Islet precursor cell (in vitro differentiated cells): ENCODE results near the gene ALKBH7.
"Not testable (repeated sequence)": the region's sequence is repeated elsewhere in the genome, so short reads cannot be mapped to it uniquely, and the experiment has no call there.

Source experiments
- DNase-seq: peaks from one replicate; pipeline ENCODE4 v3.0.0-alpha.2; 2018

Gene ALKBH7

DNA sequence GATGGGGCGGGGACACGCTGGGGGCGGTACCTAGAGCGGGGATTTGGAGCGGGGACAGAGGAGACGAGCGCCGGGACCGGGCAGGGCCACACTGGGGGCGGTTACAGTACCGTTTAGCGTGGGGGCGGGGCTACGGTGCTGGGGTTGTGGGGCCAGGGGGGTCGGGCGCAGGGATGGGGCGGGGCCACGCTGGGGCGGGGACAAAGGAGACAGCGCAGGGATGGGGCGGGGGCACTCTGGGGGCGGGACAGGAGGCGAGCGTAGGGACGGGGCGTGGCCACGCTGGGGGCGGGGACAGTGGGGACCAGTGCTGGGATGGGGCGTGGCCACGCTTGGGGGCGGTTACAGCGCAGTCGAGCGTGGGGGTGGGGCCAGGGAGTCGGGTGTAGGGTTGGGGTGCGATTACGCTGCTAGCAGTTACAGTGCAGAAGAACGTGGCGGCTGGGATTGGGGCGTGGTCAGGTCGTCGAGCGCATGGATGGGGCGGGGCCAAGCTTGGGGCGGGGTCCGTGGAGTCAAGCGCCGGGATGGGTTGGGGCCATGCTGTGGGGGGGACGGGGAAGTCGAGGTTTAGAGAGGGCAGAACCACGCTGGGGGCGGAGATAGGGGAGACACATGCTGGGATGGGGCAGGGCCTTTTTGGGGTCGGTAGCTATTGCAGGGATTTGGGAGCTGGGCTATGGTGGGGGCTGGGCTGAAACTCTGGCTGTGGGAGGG is 660 bp downstream of the ALKBH7 start:
- DNase-seq = peak; percentile 99

DNA sequence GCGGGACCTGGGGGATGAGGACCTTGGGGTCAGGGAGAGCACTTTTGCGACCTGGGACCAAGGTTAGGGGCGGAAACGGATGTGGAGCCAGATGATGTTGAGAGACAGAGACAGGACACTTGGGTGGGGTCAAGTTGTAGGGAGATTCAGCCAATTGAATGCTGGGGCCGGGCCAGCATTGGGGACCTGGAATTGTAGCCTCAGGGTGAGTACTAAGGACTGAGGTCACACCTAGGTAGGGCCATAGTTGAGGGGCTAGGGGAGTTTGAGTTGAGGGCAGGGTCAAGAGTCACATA is 1.2 kb downstream of the ALKBH7 start:
- DNase-seq = no peak

DNA sequence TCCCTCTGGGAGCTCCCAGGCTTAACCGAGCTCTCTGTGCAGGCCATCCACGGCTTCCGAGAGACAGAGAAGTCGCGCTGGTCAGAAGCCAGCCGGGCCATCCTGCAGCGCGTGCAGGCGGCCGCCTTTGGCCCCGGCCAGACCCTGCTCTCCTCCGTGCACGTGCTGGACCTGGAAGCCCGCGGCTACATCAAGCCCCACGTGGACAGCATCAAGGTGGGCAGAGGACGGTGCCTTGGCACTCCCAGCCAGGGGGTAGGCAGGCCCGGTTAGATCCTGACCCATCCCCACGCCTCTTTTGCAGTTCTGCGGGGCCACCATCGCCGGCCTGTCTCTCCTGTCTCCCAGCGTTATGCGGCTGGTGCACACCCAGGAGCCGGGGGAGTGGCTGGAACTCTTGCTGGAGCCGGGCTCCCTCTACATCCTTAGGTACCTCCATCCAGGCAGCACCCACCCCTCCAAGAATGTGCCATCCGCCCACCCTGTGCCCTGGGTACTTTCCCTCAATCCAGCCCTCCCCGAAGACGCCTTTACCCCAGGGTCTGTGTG is 1.6 kb downstream of the ALKBH7 start:
- DNase-seq = no peak

DNA sequence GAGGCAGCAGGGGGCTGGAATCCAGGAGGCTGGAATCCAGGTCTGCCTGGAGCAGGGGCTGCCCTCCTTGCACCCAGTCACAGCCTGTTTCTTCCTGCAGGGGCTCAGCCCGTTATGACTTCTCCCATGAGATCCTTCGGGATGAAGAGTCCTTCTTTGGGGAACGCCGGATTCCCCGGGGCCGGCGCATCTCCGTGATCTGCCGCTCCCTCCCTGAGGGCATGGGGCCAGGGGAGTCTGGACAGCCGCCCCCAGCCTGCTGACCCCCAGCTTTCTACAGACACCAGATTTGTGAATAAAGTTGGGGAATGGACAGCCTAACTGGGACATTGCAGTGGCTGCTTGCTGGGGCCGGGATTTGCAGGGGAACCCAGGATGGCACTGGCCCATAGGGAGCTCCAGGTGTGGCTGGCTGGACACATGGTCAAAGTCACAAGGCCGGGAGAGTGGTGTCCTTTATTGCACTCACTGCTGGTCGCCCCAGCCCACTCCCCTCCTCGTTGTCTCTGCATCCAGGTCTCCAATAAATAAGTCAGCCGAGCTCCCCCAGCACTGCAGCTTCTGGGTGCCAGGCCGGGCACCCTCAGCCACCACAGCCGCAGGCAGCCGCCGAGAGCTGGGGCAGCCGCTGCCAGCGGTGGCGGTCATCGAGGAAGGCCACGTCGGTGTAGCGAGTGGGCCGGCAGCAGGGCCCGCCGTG is 2.3 kb downstream of the ALKBH7 start:
- no peak for DNase-seq

DNA sequence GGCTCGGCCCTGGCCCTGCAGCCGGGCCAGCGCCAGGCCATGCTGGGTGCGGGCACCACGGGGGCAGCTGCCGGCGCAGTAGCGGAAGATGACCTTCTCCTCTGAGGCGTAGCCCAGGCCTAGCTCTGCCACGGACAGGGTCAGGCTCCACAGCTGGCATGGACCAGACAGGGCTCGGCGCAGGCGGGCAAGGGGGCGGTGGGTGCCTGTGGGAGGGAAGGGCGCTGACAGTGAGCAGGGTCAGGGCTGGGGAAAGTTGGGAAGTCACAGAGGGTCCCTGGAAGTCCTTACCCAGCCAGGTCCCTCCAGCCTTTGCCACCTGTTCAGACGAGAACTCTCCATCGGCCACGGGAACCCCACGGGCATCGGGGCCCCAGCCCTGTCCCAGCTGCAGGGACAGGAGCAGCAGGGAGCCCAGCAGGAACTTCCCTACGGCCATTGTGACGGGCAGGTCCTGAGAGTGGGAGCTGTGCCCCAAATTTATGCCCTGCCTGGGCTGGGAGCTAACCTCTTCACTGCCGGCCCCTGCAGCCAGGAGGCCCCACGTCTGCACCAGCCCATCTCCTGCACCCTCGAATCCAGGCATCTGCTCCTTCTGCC is 2.9 kb downstream of the ALKBH7 start, which contains the start of gene PSPN:
TSS of gene PSPN (minus strand) at position 523 of the 600 bp plus-strand sequence. CDS start at position 439, 84 bp downstream.
- no peak for DNase-seq

DNA sequence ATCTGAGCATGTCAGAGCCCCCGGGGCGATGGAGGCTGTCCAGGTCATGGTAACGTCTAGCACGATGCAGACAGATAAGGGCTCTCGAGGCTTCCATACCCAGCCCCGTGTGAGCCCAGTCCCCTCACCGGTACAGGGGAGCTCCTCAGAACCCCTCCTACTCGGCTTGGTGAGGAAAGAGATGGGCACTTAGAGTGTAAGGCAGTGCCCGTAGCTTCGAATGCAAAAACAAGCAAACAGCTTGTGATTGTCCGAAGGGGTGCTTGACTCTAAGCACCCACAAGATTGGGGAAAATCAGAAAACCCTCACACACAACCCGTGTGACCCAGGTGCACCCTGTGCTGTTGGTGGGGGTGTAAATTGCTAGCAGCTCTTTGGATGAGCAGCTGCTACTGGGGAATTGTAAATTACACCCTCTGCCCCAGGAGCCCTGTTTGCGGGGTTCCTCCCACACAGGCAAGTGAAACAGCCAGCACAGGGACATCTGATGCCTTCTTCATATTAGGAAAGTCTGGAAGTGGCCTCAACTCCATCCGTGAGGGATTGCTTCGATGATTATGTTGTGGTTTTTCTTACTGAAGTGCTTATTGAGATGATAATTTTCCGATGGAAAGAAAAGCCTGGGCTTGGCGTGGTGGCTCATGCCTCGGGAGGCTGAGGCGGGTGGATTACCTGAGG is 4.1 kb downstream of the ALKBH7 start:
- DNase-seq = no peak

DNA sequence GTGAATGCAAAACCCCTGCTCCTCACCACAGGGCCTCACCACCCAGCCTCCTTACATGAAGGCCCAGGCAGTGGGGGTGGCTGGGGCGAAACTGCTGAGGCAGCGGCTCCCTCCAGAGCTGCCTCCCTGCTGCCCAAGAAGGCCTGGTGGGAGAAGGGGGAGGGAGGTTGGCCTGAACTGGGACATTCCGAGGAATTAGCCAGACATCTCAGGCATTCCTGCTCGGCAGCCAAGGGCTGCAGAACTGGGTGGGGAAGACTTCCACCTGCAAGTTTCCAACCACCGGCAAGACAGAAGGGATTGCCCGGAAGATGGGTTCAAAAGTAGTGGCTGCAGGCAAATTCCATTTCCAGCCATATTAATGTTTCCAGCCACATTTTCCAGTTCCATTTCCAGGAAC is 5.4 kb downstream of the ALKBH7 start:
- DNase-seq = peak; percentile 96

DNA sequence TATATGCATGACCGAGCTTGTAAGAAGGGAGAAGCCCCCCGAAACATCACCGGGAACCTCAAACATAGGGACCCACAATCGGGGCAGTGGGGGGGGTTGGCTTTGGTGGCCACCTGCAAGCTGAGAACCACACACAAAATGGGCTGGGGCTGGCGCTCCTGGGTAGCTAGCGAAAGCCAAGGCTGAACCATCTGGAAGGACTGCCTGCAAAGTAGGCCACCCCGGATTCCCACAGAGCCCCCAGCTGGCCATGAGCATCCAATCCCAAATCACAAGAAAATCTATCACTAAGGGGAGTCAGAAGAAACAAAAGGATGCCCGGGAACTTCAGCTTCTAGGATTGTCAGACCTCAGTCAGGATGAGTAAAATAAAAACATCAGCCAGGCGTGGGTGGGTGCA is 5.9 kb downstream of the ALKBH7 start:
- DNase-seq = no peak

DNA sequence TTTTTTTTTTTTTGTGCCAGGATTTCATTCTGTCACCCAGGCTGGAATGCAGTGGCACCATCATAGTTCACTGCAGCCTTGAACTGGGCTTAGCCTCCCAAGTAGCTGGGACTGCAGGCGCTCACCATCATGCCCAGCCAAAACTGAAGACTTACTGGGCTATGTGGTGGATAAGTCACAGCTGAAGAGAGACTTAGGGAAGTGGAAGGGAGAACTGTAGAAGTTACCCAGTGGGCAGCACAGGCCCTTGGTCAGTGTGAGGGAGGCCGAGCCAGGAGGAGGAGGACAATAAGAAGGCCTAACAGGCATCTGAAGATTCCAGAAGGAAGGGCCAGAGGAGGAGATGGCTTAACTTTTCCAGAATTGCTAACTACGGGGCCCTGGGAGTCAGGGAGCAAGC is 7.2 kb downstream of the ALKBH7 start:
- no peak for DNase-seq

DNA sequence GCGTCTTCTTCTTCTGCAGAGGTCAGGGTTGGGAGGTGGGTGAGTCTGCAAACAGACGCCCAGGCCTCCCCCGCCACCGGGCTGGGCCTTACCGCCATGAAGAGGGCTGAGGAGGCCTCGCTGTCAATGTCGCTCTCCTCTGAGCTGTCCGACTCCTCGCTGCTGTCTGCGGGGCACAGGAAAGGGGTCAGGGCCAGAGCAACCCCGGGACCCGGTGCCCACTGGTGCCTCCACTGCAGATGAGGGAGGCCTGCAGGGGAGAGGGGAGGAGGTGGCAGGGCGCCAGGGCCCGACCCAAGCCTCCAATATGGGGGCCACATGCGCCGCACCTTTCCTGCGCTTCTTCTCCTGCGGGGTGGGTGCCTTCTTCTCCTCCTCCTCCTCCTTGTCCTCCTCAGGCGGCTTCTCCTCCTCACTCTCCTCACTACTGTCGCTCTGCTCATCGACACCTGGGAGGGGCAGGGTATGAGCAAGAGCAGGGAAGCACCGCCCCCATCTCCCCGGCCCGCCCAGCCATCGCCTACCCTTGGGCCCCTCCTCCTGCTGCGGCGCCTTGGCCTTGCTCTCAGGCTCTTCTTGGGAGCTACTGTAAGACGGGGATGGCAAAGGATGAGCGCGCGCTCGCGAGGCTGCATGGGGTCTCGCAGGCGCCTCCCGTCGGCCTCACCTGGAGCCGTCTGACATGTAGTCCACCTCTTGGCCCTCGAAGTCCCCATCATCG is 8.6 kb downstream of the ALKBH7 start:
- DNase-seq = no peak

DNA sequence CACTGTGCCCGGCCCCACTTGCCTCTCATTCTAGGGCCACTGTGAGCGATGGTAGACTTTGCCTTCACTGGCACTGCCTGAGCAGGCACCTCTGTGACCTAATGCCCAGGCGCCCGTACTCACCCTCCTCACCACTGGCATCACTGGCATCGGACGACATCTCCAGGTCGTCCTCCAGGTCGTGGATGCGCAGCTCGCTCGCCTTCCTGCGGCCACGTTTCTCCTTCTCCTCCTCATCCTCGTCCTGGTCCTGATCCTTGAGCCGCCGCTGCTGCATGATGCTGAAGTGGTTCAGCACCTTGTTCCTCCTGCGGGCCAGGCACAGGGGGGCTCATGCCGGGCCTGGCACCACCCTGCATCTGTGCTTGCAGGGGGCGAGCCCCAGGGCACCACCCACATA is 10.6 kb downstream of the ALKBH7 start:
- DNase-seq = no peak

DNA sequence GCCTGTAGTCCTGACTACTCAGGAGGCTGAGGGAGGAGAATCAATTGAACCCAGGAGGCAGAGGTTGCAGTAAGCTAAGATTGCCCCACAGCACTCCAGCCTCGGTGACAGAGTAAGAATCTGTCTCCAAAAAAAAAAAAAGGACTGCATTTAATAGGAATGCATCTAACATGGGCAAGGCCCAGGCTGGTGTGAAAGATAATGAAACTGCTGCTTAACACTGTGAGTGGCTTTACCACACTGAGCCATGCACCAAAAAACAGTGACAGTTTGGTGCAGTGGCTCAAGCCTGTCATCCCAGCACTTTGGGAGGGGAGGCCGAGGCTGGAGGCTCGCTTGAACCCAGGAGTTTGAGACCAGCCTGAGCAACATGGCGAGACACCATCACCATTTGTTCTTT is 11.8 kb downstream of the ALKBH7 start:
- DNase-seq = no peak

DNA sequence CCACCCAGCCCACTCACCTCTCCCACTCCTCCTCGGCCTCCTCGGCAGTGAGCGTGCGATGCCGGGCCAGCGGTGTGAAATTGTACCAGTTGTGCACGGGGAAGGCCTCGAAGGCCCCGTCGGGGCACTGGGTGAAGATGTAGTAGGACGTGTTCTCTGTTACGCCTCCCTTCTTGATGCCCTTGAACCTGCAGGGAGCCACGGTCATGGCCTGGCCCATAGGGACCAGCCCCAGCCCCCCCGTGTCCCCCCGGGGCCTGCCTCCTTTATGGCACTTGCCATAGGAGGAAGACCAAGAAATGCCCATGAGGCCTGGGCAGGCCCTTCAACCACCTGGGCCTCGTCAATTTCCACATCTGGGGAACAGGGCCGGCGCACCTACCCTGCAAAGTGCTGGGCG is 14.8 kb downstream of the ALKBH7 start:
- DNase-seq = no peak

DNA sequence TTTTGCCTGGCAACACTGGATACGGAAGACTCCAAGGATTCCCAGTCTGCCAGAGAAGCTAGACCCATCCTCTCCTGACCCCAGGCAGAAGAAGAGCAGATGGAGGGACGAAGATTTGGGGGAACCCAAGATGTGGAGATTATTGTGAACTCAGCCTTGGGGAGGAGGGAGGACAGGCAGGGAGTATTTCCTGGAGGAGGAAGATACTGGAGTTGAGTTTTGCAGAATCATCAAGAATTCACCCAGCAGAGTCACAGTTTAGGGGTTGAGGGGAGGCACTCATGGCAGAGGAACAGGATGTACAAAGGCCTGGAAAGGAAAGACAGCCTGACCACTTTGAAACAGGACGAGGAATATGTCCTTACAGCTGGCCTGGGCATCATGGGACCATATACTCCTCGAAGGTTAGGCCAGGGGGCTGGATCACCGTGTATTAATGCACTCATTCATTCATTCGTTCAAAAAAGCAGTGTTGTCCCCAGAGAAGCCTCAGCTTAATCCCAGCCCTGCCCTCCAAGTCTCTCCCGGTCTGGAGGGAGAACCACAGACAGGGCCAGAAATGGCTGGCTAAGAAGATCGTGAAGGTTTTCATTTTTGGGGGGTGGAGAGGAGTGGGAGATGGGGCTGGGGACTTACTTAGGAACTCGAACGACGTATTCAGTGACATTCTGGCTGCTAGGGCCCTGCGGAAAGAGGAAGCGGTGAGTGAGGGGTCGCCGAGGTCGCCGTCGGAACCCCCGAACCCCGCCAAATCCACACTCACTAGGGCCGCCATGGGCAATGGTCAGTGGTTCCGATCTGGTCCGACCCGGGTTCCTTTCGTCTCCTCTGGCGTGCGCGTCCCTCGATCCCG is 19.9 kb downstream of the ALKBH7 start:
- DNase-seq = no peak

DNA sequence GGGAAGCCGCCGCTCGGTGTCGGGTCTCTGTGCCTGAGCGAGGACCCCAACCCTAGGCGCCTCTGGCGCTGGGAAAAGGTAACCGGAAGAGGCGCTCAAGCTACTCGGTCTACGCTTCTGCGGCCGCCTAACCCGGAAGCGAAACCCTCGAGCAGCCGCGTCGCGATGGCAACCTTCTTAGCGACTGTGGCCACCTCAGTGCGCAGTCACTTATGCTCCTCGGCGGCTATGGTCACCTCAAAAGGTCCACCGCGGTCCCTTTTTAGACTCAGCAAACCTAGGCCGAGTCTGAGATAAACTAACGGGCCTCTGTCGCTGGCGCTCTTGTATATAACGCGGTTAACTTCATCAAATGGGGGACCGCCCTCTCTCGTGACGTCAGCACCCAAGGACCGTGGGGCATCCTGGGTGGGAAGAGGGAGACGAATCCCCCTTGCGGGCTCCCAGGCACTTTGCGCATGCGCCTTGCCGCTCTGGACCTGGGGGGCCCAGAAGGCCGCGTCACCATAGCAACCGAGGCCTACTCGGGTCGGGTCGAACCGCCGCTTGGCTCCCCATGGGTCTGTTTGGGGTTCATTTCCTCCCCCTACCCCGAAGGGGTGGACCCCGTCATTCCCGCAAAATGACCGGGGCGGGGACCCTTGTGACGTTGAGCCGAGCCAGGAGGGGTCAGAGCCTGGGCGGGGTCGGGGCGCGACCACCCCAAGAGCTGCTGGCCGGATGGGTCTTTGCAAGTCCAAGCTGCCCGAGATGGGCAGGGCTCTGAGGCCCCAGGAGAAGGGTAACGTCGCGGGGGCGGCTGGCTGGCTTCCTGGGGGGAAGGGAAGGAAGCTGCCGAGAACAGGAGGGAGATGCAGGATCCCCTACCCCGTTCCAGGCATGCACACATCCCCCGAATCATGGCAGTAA is 20.7 kb downstream of the ALKBH7 start, which contains the start of gene GTF2F1:
TSS of gene GTF2F1 (minus strand) at position 91 of the 909 bp plus-strand sequence. CDS start 169 bp downstream, outside the sequence.
- DNase-seq = peak; percentile 96

DNA sequence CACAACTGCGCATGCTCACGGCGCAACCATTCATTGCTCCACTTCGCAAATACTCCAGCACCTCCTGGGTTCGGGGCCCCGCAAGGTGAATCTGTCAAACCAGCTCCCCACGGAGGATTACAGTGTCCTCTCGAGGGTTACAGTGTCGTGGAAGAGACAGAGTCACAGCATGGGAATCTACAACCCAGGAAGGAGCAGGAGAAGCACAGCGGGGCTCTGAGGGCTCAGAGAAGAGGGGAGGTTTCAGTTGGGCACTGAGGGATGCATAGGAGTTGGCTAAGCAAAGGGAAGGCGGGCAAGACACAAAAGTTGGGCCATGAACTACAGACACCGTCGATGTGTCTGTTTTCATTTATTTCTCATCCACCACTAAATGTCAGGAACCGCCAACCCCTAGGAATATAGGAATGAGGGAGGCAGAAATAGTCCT is 21.4 kb downstream of the ALKBH7 start:
- DNase-seq = no peak

DNA sequence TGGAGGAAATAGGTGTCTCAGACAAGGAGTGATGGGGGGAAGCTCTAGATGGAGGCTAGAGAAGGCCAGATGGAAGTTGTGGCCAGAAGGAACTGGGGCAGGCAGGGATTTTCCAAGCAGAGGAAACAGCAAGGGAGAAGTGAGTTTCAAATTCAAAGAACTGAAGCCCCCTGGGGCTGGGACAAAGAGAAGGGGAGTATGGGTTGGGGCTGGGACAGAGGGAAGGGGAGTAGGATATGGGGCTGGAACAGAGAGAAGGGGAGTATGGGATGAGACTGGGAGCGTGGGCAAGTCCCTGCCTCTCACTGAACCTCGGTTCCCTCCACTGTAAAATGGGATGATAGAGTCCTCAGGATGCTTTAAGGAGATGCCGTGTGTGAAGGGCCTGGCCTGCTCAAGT is 22.2 kb downstream of the ALKBH7 start:
- no peak for DNase-seq

DNA sequence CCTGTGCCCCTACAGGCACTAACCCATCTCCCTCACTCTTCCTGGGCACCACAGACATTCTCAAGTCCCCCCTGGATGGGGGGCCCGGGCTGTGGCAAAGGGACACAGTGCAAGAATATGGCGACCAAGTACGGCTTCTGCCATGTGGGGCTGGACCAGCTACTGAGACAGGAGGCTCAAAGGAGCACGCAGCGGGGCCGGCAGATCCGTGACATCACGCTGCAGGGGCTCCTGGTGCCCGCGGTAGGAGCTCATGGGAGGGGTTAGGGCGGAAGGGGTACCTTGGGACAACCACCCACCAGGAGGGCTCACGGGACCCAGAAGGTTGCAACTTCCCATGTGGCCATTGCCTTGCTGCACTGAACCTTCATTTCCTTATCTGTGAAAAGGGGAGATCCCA is 23.7 kb downstream of the ALKBH7 start:
- DNase-seq = no peak

DNA sequence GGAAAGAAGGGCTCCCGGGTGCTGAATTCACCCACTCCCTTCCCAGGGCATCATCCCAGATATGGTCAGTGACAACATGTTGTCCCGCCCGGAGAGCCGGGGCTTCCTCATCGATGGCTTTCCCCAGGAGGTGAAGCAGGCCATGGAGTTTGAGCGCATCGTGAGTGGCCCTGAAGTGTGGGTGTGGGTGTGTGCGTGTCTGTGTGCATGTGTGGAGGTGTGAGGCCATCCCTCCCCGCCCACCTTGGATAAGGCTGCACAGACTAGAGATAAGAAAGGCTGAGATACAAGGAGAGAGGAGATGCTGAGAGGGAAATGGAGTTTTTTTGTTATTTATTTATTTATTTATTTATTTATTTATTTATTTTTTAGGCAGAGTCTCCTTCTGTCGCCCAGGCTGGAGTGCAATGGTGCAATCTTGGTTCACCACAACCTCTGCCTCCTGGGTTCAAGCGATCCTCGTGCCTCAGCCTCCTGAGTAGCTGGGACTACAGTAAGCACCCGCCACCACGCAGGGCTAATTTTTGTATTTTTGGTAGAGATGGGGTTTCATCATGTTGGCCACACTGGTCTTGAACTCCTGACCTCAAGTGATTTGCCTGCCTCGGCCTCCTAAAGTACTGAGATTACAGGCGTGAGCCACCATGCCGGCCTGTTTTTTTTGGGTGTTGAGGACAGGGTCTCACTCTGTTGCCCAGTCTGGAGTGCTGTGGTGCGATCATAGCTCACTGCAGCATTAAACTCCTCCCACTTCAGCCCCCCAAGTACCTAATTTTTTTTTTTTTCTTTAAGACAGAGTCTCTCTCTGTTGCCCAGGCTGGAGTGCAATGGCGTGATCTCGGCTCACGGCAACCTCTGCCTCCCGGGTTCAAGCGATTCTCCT is 27.7 kb downstream of the ALKBH7 start:
- DNase-seq = not testable (repeated sequence)
